NCI-H82 (cell line): Measurements from ENCODE around the gene ZNF615.
A peak's percentile ranks its signal among the peaks of the same experiment; 100 is the strongest.
"Not testable (repeated sequence)": the region's sequence is repeated elsewhere in the genome, so short reads cannot be mapped to it uniquely, and the experiment has no call there.

Source experiments
- DNase-seq: peaks from one replicate; lab custom pipeline; 2025; lab: John Stamatoyannopoulos, UW

ZNF615 gene

GRCh38 chr19:51980116-51980736 lies 27.8 kb downstream of the ZNF615 start:
- DNase-seq, result no peak

- DNase-seq, result no peak
These were observed 29.1 kb downstream of the ZNF615 start for GRCh38 chr19:51978882-51979281.

- DNase-seq, result no peak
These were observed 30.7 kb downstream of the ZNF615 start for GRCh38 chr19:51977346-51977745.

GRCh38 chr19:51976852-51977251 lies 31.2 kb downstream of the ZNF615 start:
- no peak for DNase-seq

GRCh38 chr19:51975787-51976186 lies 32.2 kb downstream of the ZNF615 start:
- not testable (repeated sequence) for DNase-seq

- peak; percentile 0 for DNase-seq
These were observed 36.4 kb downstream of the ZNF615 start for GRCh38 chr19:51971624-51972023.

- no peak for DNase-seq
These were observed 37.3 kb downstream of the ZNF615 start for GRCh38 chr19:51970718-51971117.

GRCh38 chr19:51965583-51965982 lies 42.4 kb downstream of the ZNF615 start:
- DNase-seq, result no peak

GRCh38 chr19:51960621-51961233 lies 47.3 kb downstream of the ZNF615 start:
- DNase-seq, result peak; percentile 96

GRCh38 chr19:51959791-51960190 lies 48.2 kb downstream of the ZNF615 start:
- no peak for DNase-seq

GRCh38 chr19:51957846-51958245 lies 50.2 kb downstream of the ZNF615 start:
- DNase-seq, result not testable (repeated sequence)

GRCh38 chr19:51948975-51949374 lies 59.0 kb downstream of the ZNF615 start:
- no peak for DNase-seq

- DNase-seq, result no peak
These were observed 61.4 kb downstream of the ZNF615 start for GRCh38 chr19:51946602-51947001.

GRCh38 chr19:51944798-51945552 lies 63.0 kb downstream of the ZNF615 start:
- no peak for DNase-seq
